Fibroblast of lung (primary cell): ENCODE measurements around the gene FKBP3.

Experiments
- EZH2 ChIP-seq: IDR thresholded peaks from 2 replicates; pipeline ENCODE4 v1.5.1; 2012; ENCODE audit warnings: low read length, control low read depth, mild to moderate bottlenecking; ENCODE audit errors: missing control alignments
- TF ChIP-seq, protein P1 (sequence below), 2 donors: IDR thresholded peaks in 1 of 2; conservative IDR thresholded peaks in 1 of 2; 1 replicate in 1 of 2; 2 replicates in 1 of 2; pipeline ENCODE4 v1.5.1; 2011 to 2012; ENCODE audit warnings: low read length in 2 of 2, control low read depth in 1 of 2, inconsistent platforms in 1 of 2, low read depth in 1 of 2, mild to moderate bottlenecking in 1 of 2

GRCh38 chr14:45082420-45082819, 51.9 kb downstream of the FKBP3 start:
- TF ChIP-seq, protein P1, sequence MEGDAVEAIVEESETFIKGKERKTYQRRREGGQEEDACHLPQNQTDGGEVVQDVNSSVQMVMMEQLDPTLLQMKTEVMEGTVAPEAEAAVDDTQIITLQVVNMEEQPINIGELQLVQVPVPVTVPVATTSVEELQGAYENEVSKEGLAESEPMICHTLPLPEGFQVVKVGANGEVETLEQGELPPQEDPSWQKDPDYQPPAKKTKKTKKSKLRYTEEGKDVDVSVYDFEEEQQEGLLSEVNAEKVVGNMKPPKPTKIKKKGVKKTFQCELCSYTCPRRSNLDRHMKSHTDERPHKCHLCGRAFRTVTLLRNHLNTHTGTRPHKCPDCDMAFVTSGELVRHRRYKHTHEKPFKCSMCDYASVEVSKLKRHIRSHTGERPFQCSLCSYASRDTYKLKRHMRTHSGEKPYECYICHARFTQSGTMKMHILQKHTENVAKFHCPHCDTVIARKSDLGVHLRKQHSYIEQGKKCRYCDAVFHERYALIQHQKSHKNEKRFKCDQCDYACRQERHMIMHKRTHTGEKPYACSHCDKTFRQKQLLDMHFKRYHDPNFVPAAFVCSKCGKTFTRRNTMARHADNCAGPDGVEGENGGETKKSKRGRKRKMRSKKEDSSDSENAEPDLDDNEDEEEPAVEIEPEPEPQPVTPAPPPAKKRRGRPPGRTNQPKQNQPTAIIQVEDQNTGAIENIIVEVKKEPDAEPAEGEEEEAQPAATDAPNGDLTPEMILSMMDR (conservative IDR thresholded peaks at IDR 0.05 in 1 of 2, IDR thresholded peaks at IDR 0.05 in 1 of 2; ENCODE audit: low read depth in 1 of 2, low read length in 2 of 2): no peak
- no peak for TF ChIP-seq EZH2
